Activated CD8-positive, alpha-beta T cell treated with anti-CD3 and anti-CD28 coated beads for 36 hours (primary cell): ENCODE data around the gene EXOSC2. TPM values are rescaled to one million over a fixed set of nuclear protein-coding genes. Genes with fewer than 3 reads are reported as not detected.

Experiments
- ATAC-seq: fragments of 200-7000 bp; cut with Tn5 transposase; one replicate; pipeline ENCODE4 v1.10.0; 2021; ENCODE audit warnings: mild to moderate bottlenecking, moderate library complexity
- CTCF ChIA-PET: fragments of 350-600 bp; sonication (Branson Sonifier 250); formaldehyde crosslinking; loops from one replicate; lab custom pipeline; 2021; ENCODE audit warnings: antibody characterized with exemption; lab: Charles Lee
- POLR2A ChIA-PET: fragments of 350-600 bp; sonication (Branson Sonifier 250); formaldehyde crosslinking; loops from one replicate; lab custom pipeline; 2021; ENCODE audit warnings: antibody characterized with exemption; lab: Charles Lee
- DNase-seq: peaks from one replicate; pipeline ENCODE4 v3.0.0-alpha.2; 2020
- H3K27ac Mint-ChIP-seq: one replicate; pipeline ENCODE4 v1.8.0; 2021; ENCODE audit warnings: mild to moderate bottlenecking, mixed read lengths
- H3K27me3 Mint-ChIP-seq: one replicate; pipeline ENCODE4 v1.8.0; 2021; ENCODE audit warnings: mixed read lengths
- H3K36me3 Mint-ChIP-seq: one replicate; pipeline ENCODE4 v1.8.0; 2021; ENCODE audit warnings: low read depth, mixed read lengths
- H3K4me1 Mint-ChIP-seq: one replicate; pipeline ENCODE4 v1.8.0; 2021; ENCODE audit warnings: low read depth, mixed read lengths
- H3K4me3 Mint-ChIP-seq: one replicate; pipeline ENCODE4 v1.8.0; 2021; ENCODE audit warnings: mild to moderate bottlenecking, moderate library complexity, mixed read lengths
- H3K9me3 Mint-ChIP-seq: one replicate; pipeline ENCODE4 v1.8.0; 2021; ENCODE audit warnings: mixed read lengths
- CTCF ChIP-seq: fragments of 200-600 bp; IDR thresholded peaks from one replicate; pipeline ENCODE4 v1.8.0; 2022; ENCODE audit warnings: antibody characterized with exemption, mild to moderate bottlenecking
- intact Hi-C: fragments of 100-400 bp; cut with micrococcal nuclease; formaldehyde crosslinking; loops from one replicate; pipeline ENCODE4 v1.10.0; 2022
- total RNA-seq, 2 experiments: library from RNA; stranded (reverse); gene quantifications; one replicate each; pipeline ENCODE4 v1.2.3, GENCODE V29; 2021

Gene EXOSC2
- total RNA-seq, 2 experiments from 2014 or later = 82.1 to 82.5 TPM

- POLR2A ChIA-PET = no interaction called here
- H3K27ac Mint-ChIP-seq = no peak overlapping the region
- DNase-seq (no peak), ATAC-seq (no peak)
- H3K27me3 Mint-ChIP-seq = peaks cover 55% of the 10 kb centered on the region
- no peaks in the 10 kb centered on the region for H3K9me3 Mint-ChIP-seq
- peaks cover 18% of the 10 kb centered on the region for H3K4me1 Mint-ChIP-seq
- CTCF ChIA-PET = interaction anchor here (1.2 kb wide), 1 partner anchor 206 kb away, joined by 3 read pairs; no protein-coding TSS in a partner anchor
- no peak for TF ChIP-seq CTCF
- intact Hi-C loops = no loop called here
- H3K4me3 Mint-ChIP-seq = no peak overlapping the region
- H3K36me3 Mint-ChIP-seq = no peaks in the 10 kb centered on the region
These were observed 27.0 kb upstream of the EXOSC2 start for GRCh38 chr9:130666393-130667119.

DNA sequence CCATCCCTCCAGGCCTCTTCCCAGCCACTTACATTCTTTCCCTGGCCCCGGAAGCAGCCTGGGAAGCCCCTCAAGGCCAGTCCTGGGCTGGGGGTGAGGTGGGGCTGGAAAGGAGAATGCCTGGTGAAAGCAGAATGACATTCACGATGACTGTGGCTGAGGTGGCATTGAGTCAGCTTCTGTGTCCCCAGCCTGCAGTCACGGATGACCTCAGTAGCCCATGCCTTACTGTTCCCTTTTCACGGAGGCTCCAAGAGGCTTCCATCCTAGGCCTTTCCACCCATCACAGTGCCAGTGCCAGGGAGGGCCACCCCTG lies 26.5 kb upstream of the EXOSC2 start:
- intact Hi-C loops = no loop called here
- DNase-seq = no peak
- no peak for TF ChIP-seq CTCF
- Mint-ChIP-seq H3K4me1 (peaks cover 18% of the 10 kb centered on the region), H3K4me3 (no peak overlapping the region), H3K36me3 (no peaks in the 10 kb centered on the region), H3K27me3 (peaks cover 50% of the 10 kb centered on the region), H3K9me3 (no peaks in the 10 kb centered on the region), H3K27ac (no peak overlapping the region)
- ChIA-PET CTCF (no interaction called here), POLR2A (no interaction called here)
- no peak for ATAC-seq

DNA sequence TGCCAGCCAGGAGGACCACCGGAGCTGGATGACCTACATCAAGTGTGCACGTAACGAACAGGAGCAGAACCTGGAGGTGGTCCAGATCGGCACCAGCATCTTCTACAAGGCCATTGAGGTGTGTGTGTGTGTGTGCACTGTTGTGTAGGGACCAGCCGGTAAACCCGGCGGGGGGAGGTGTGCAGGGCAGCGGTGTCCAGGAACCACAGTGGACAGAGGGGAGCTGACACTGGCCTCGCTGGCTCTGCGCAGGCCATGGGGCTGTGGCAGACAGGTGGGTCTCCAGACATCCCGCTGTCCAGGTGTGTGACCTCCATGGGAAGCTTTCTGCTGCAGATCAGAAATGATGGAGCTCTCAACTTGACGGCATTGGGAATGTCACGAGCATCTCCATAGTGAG lies 25.4 kb upstream of the EXOSC2 start:
- no peaks in the 10 kb centered on the region for H3K9me3 Mint-ChIP-seq
- no peak overlapping the region for H3K27ac Mint-ChIP-seq
- TF ChIP-seq CTCF = no peak
- H3K4me3 Mint-ChIP-seq = no peak overlapping the region
- H3K4me1 Mint-ChIP-seq = peaks cover 13% of the 10 kb centered on the region
- ATAC-seq = no peak
- ChIA-PET CTCF (interaction anchor here (2.0 kb wide), 1 partner anchor 16 kb away, joined by 8 read pairs; no protein-coding TSS in a partner anchor), POLR2A (no interaction called here)
- no peak for DNase-seq
- H3K27me3 Mint-ChIP-seq = peaks cover 40% of the 10 kb centered on the region
- intact Hi-C loops = no loop called here
- no peaks in the 10 kb centered on the region for H3K36me3 Mint-ChIP-seq

GRCh38 chr9:130668659-130669058 lies 24.9 kb upstream of the EXOSC2 start:
- no peak overlapping the region for H3K27ac Mint-ChIP-seq
- CTCF ChIA-PET = interaction anchor here (2.0 kb wide), 1 partner anchor 16 kb away, joined by 8 read pairs; no protein-coding TSS in a partner anchor
- DNase-seq (no peak), ATAC-seq (no peak)
- H3K36me3 Mint-ChIP-seq = no peaks in the 10 kb centered on the region
- H3K27me3 Mint-ChIP-seq = peaks cover 38% of the 10 kb centered on the region
- POLR2A ChIA-PET = no interaction called here
- H3K9me3 Mint-ChIP-seq = no peaks in the 10 kb centered on the region
- peaks cover 11% of the 10 kb centered on the region for H3K4me1 Mint-ChIP-seq
- H3K4me3 Mint-ChIP-seq = no peak overlapping the region
- no peak for TF ChIP-seq CTCF
- intact Hi-C loops = no loop called here

GRCh38 chr9:130669965-130670364 lies 23.6 kb upstream of the EXOSC2 start:
- H3K9me3 Mint-ChIP-seq = no peaks in the 10 kb centered on the region
- CTCF ChIA-PET = interaction anchor here (0.8 to 0.9 kb wide), 2 partner anchors 14 to 37 kb away, joined by 3 read pairs; no protein-coding TSS in a partner anchor

More at GRCh38 chr9:130669965-130670364, 23.6 kb upstream of the EXOSC2 start:
- POLR2A ChIA-PET = no interaction called here
- ATAC-seq (no peak), DNase-seq (no peak)
- intact Hi-C loops = no loop called here
- Mint-ChIP-seq H3K4me3 (no peak overlapping the region), H3K36me3 (no peaks in the 10 kb centered on the region), H3K27me3 (peaks cover 31% of the 10 kb centered on the region), H3K4me1 (peaks cover 5% of the 10 kb centered on the region), H3K27ac (no peak overlapping the region)
- TF ChIP-seq CTCF = no peak
